Measurements from ENCODE around the gene NAV2.

The NAV2 gene

DNA sequence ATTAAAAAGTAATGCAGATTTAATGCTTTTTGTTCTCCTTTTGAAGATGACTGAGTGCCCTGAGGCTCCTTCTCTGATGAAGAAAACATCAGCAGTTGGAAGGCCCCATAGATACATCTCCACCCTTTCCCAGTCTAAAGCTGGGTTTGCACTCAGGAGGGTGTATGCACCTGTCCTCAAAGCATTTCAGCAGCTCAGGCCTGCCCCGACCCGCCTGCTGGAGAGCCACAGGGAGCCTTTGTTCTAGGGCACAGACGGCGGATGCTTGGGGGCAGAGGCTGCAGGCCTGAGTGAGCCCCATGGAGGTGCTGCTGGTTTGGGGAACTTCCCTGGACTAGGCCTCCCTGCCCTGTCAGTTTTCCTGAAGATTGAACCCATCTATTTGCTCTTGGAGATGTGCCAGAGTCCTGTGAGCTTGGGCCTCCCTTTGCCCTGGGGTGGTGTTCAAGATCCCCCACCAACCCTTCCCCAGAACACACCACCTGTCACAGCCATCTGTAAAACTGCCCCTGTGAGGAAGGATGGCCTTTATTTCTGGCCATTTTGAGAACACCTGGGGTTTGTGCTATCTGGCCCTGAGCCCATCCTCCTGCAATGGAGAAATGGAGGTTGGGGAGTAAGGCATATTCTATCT is 160.0 kb downstream of the NAV2 start:
- H3K27me3 ChIP-seq (replicated peaks; ENCODE audit: insufficient read depth, low read length) = no peaks in the 10 kb centered on the region
- H3K4me3 ChIP-seq (ENCODE audit: low read length) = no peak overlapping the region
- no peak overlapping the region for H3K27ac ChIP-seq (ENCODE audit: low read length)
- H3K4me1 ChIP-seq (ENCODE audit: low read length) = no peaks in the 10 kb centered on the region
- H3K36me3 ChIP-seq (replicated peaks; ENCODE audit: insufficient read depth, low read length) = no peaks in the 10 kb centered on the region
- no peak for DNase-seq
- H4K20me1 ChIP-seq (ENCODE audit: insufficient read depth, low read length) = no peaks in the 10 kb centered on the region
- no peak overlapping the region for H3K4me2 ChIP-seq (ENCODE audit: low read depth, low read length)
- no peaks in the 10 kb centered on the region for H3F3A ChIP-seq (ENCODE audit: insufficient read depth, low read length)
- TF ChIP-seq, protein P1, sequence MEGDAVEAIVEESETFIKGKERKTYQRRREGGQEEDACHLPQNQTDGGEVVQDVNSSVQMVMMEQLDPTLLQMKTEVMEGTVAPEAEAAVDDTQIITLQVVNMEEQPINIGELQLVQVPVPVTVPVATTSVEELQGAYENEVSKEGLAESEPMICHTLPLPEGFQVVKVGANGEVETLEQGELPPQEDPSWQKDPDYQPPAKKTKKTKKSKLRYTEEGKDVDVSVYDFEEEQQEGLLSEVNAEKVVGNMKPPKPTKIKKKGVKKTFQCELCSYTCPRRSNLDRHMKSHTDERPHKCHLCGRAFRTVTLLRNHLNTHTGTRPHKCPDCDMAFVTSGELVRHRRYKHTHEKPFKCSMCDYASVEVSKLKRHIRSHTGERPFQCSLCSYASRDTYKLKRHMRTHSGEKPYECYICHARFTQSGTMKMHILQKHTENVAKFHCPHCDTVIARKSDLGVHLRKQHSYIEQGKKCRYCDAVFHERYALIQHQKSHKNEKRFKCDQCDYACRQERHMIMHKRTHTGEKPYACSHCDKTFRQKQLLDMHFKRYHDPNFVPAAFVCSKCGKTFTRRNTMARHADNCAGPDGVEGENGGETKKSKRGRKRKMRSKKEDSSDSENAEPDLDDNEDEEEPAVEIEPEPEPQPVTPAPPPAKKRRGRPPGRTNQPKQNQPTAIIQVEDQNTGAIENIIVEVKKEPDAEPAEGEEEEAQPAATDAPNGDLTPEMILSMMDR (IDR thresholded peaks at IDR 0.05; ENCODE audit: low read length) = no peak
- TF ChIP-seq EZH2phosphoT487 (IDR thresholded peaks at IDR 0.05; ENCODE audit: low read length) = no peak
- TF ChIP-seq EZH2 (optimal IDR thresholded peaks at IDR 0.05; ENCODE audit: low read depth, low read length) = no peak
- H3K9ac ChIP-seq (ENCODE audit: low read length) = no peak overlapping the region
- no peaks in the 10 kb centered on the region for H3K79me2 ChIP-seq (ENCODE audit: low read length)
- H3K9me2 ChIP-seq (replicated peaks; ENCODE audit: insufficient read depth, low read length) = no peaks in the 10 kb centered on the region
- H3K9me3 ChIP-seq (replicated peaks; ENCODE audit: insufficient read depth, low read length) = no peaks in the 10 kb centered on the region
- H2AFZ ChIP-seq (ENCODE audit: low read length) = no peak overlapping the region

DNA sequence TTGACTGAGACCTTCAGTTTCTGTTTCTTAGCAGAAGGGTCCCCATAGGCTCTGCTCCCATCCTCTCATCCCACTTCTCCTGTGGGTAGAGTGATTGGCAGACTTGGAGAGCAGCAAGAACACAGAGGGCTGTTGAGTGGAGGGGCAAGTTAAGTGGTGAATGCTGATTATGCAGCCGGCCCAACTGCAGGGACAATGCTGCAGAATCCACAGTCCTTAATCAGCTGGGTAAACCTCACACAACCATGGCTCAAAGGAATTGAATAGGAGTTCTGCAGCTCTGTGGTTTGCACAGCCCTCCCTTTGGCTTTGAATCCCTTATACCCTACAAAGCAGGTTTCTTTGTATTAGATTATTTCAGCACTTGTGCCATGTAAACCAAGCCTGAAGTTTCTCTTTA is 161.1 kb downstream of the NAV2 start:
- no peaks in the 10 kb centered on the region for H3K79me2 ChIP-seq (ENCODE audit: low read length)
- no peak overlapping the region for H3K27ac ChIP-seq (ENCODE audit: low read length)
- no peaks in the 10 kb centered on the region for H3K9me3 ChIP-seq (replicated peaks; ENCODE audit: insufficient read depth, low read length)
- TF ChIP-seq, protein P1 (IDR thresholded peaks at IDR 0.05; ENCODE audit: low read length) = no peak
- TF ChIP-seq EZH2phosphoT487 (IDR thresholded peaks at IDR 0.05; ENCODE audit: low read length) = no peak
- TF ChIP-seq EZH2 (optimal IDR thresholded peaks at IDR 0.05; ENCODE audit: low read depth, low read length) = no peak
- H3K27me3 ChIP-seq (replicated peaks; ENCODE audit: insufficient read depth, low read length) = no peaks in the 10 kb centered on the region
- no peaks in the 10 kb centered on the region for H3F3A ChIP-seq (ENCODE audit: insufficient read depth, low read length)
- H3K4me3 ChIP-seq (ENCODE audit: low read length) = no peak overlapping the region
- H3K36me3 ChIP-seq (replicated peaks; ENCODE audit: insufficient read depth, low read length) = no peaks in the 10 kb centered on the region
- no peak overlapping the region for H3K4me2 ChIP-seq (ENCODE audit: low read depth, low read length)
- no peaks in the 10 kb centered on the region for H3K9me2 ChIP-seq (replicated peaks; ENCODE audit: insufficient read depth, low read length)
- no peak overlapping the region for H2AFZ ChIP-seq (ENCODE audit: low read length)
- no peaks in the 10 kb centered on the region for H4K20me1 ChIP-seq (ENCODE audit: insufficient read depth, low read length)
- no peak for DNase-seq
- no peak overlapping the region for H3K9ac ChIP-seq (ENCODE audit: low read length)
- H3K4me1 ChIP-seq (ENCODE audit: low read length) = no peaks in the 10 kb centered on the region

DNA sequence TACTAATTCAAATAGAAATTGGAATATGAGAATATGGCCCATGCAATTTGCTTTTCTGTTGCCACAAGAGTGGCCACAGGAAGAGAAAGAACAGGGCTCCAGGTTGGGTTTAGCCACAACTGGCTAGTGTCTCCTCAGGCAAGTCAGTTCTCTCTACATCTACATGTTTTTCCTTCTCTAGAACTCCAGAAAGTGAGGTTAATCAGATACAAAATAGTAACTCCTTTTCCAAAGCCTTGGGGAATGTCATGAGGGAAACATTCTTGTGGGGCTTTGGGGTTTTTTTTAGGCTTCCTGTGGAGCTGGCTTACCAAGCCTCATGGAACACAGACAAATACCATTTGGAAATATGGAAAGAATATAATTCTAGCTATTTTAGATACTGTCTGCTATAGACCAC is 161.6 kb downstream of the NAV2 start:
- H3K79me2 ChIP-seq (ENCODE audit: low read length) = no peaks in the 10 kb centered on the region
- H2AFZ ChIP-seq (ENCODE audit: low read length) = no peak overlapping the region
- no peaks in the 10 kb centered on the region for H4K20me1 ChIP-seq (ENCODE audit: insufficient read depth, low read length)
- TF ChIP-seq EZH2phosphoT487 (IDR thresholded peaks at IDR 0.05; ENCODE audit: low read length) (no peak), EZH2 (optimal IDR thresholded peaks at IDR 0.05; ENCODE audit: low read depth, low read length) (no peak)
- TF ChIP-seq, protein P1 (IDR thresholded peaks at IDR 0.05; ENCODE audit: low read length) = no peak
- H3K4me2 ChIP-seq (ENCODE audit: low read depth, low read length) = no peak overlapping the region
- no peak overlapping the region for H3K4me3 ChIP-seq (ENCODE audit: low read length)
- H3K36me3 ChIP-seq (replicated peaks; ENCODE audit: insufficient read depth, low read length) = no peaks in the 10 kb centered on the region
- DNase-seq = no peak
- no peak overlapping the region for H3K9ac ChIP-seq (ENCODE audit: low read length)
- no peaks in the 10 kb centered on the region for H3K9me2 ChIP-seq (replicated peaks; ENCODE audit: insufficient read depth, low read length)
- no peaks in the 10 kb centered on the region for H3F3A ChIP-seq (ENCODE audit: insufficient read depth, low read length)
- no peak overlapping the region for H3K27ac ChIP-seq (ENCODE audit: low read length)
- H3K27me3 ChIP-seq (replicated peaks; ENCODE audit: insufficient read depth, low read length) = no peaks in the 10 kb centered on the region
- no peaks in the 10 kb centered on the region for H3K4me1 ChIP-seq (ENCODE audit: low read length)
- no peaks in the 10 kb centered on the region for H3K9me3 ChIP-seq (replicated peaks; ENCODE audit: insufficient read depth, low read length)
